ENCODE results near the gene APBA2. TPM values are rescaled to one million over a fixed set of nuclear protein-coding genes. Genes with fewer than 3 reads are reported as not detected.
A peak's percentile ranks its signal among the peaks of the same experiment; 100 is the strongest.

The APBA2 gene
- polyA plus RNA-seq, 2 of the 4 experiments (the other 2 are of a cell fraction) = 11.4 to 12.6 TPM

GRCh38 chr15:29062179-29062591 is 176.4 kb downstream of the APBA2 start:
- H3K9me3 ChIP-seq = no peaks in the 10 kb centered on the region
- H3K4me3 ChIP-seq = no peak overlapping the region
- H3K27ac ChIP-seq = no peak overlapping the region
- WGBS (ENCODE audit: missing lambda C conversion rate) = 85% methylated on average over 9 of the region's 10 CpGs
- FAIRE-seq = no peak
- H3K4me1 ChIP-seq = no peaks in the 10 kb centered on the region
- ChIA-PET POLR2A (no interaction called here), CTCF (no interaction called here)
- no peak for DNase-seq (ENCODE audit: low read depth in 1 of 2, low spot score in 1 of 2)
- TF ChIP-seq CBX8 (IDR thresholded peaks at IDR 0.05) (no peak), POLR2A (IDR thresholded peaks at IDR 0.05; ENCODE audit: low read length) (no peak), HEYL (CRISPR knock-in tag; IDR thresholded peaks at IDR 0.05) (no peak), MAFK (IDR thresholded peaks at IDR 0.05; ENCODE audit: partially characterized antibody) (peak; percentile 95)
- H3K4me2 ChIP-seq = no peak overlapping the region
- ATAC-seq = no peak

- ChIA-PET CTCF (no interaction called here), POLR2A (no interaction called here)
- Histone ChIP-seq H3K9me3 (no peaks in the 10 kb centered on the region), H3K4me2 (no peak overlapping the region), H3K4me1 (no peaks in the 10 kb centered on the region), H3K4me3 (no peak overlapping the region), H3K27ac (no peak overlapping the region)
- FAIRE-seq = no peak
- no peak for TF ChIP-seq ZSCAN20 (CRISPR knock-in tag; IDR thresholded peaks at IDR 0.05)
- 68% methylated on average over 7 of the region's 7 CpGs for WGBS (ENCODE audit: missing lambda C conversion rate)
- no peak for DNase-seq (ENCODE audit: low read depth in 1 of 2, low spot score in 1 of 2)
- ATAC-seq = no peak
Measured at GRCh38 chr15:29062626-29063025, 176.9 kb downstream of the APBA2 start.

- 54% methylated on average over 5 of the region's 5 CpGs for WGBS (ENCODE audit: missing lambda C conversion rate)
- H3K4me1 ChIP-seq = no peaks in the 10 kb centered on the region
- FAIRE-seq = no peak
- no peak overlapping the region for H3K4me2 ChIP-seq
- no peak for DNase-seq (ENCODE audit: low read depth in 1 of 2, low spot score in 1 of 2)
- H3K4me3 ChIP-seq = no peak overlapping the region
- no peaks in the 10 kb centered on the region for H3K9me3 ChIP-seq
- no peak for ATAC-seq
- TF ChIP-seq FOSB (CRISPR knock-in tag; IDR thresholded peaks at IDR 0.05) = no peak
- TF ChIP-seq MAFK (IDR thresholded peaks at IDR 0.05; ENCODE audit: partially characterized antibody) = no peak
- no peak for TF ChIP-seq TFCP2L1 (CRISPR knock-in tag; IDR thresholded peaks at IDR 0.05)
- TF ChIP-seq CHD2 (IDR thresholded peaks at IDR 0.05; ENCODE audit: low read length, partially characterized antibody) = no peak
- no peak for TF ChIP-seq NR3C1 (IDR thresholded peaks at IDR 0.05)
- no peak for TF ChIP-seq CBX2 (IDR thresholded peaks at IDR 0.05; ENCODE audit: borderline replicate concordance, low read depth)
- TF ChIP-seq PBX3 (IDR thresholded peaks at IDR 0.05) = no peak
- no peak for TF ChIP-seq MYC (IDR thresholded peaks at IDR 0.05; ENCODE audit: borderline replicate concordance, low read length)
- no peak for TF ChIP-seq HOXA7 (CRISPR knock-in tag; IDR thresholded peaks at IDR 0.05)
- TF ChIP-seq RNF2 (IDR thresholded peaks at IDR 0.05; ENCODE audit: borderline replicate concordance, low read depth) = no peak
- TF ChIP-seq POLR2AphosphoS2 (conservative IDR thresholded peaks at IDR 0.05; ENCODE audit: low read length) = no peak
- no peak for TF ChIP-seq HEYL (CRISPR knock-in tag; IDR thresholded peaks at IDR 0.05)
- no peak for TF ChIP-seq HOXB13 (CRISPR knock-in tag; IDR thresholded peaks at IDR 0.05; ENCODE audit: low read depth)
- no peak for TF ChIP-seq RARB (CRISPR knock-in tag; IDR thresholded peaks at IDR 0.05)
- no peak for TF ChIP-seq ZNF302 (CRISPR knock-in tag; IDR thresholded peaks at IDR 0.05)
- no peak for TF ChIP-seq CEBPB (IDR thresholded peaks at IDR 0.05)
- TF ChIP-seq KDM1A (IDR thresholded peaks at IDR 0.05; ENCODE audit: low read depth) = no peak
- TF ChIP-seq KDM5A (IDR thresholded peaks at IDR 0.05) = no peak
- H3K27ac ChIP-seq = no peak overlapping the region
- POLR2A ChIA-PET = no interaction called here
- CTCF ChIA-PET = no interaction called here
Measured at GRCh38 chr15:29063646-29064045, 177.9 kb downstream of the APBA2 start.

- 68% methylated on average over 8 of the region's 8 CpGs for WGBS (ENCODE audit: missing lambda C conversion rate)
- ChIA-PET POLR2A (no interaction called here), CTCF (no interaction called here)
- 0 out of 3 replicates have a peak, but pooled peaks cover 4% of the 10 kb centered on the region for H3K9me3 ChIP-seq
- DNase-seq (ENCODE audit: low read depth in 1 of 2, low spot score in 1 of 2) (no peak), ATAC-seq (no peak), FAIRE-seq (no peak)
- no peak overlapping the region for H3K4me3 ChIP-seq
- TF ChIP-seq FOSB (CRISPR knock-in tag; IDR thresholded peaks at IDR 0.05) (no peak), CTCF (IDR thresholded peaks at IDR 0.05) (no peak), HOXB13 (CRISPR knock-in tag; IDR thresholded peaks at IDR 0.05; ENCODE audit: low read depth) (no peak), HES2 (IDR thresholded peaks at IDR 0.05) (no peak), TP53 (CRISPR knock-in tag; IDR thresholded peaks at IDR 0.05) (no peak), CEBPB (IDR thresholded peaks at IDR 0.05) (no peak), RAD21 (conservative IDR thresholded peaks at IDR 0.05 in 1 of 2, IDR thresholded peaks at IDR 0.05 in 1 of 2) (no peak), CBX2 (IDR thresholded peaks at IDR 0.05; ENCODE audit: borderline replicate concordance, low read depth) (no peak), HOXB5 (CRISPR knock-in tag; IDR thresholded peaks at IDR 0.05) (no peak), CHD4 (IDR thresholded peaks at IDR 0.05; ENCODE audit: borderline replicate concordance) (no peak), NR3C1 (IDR thresholded peaks at IDR 0.05) (no peak), EHF (CRISPR knock-in tag; IDR thresholded peaks at IDR 0.05) (no peak), ESRRA (IDR thresholded peaks at IDR 0.05; ENCODE audit: borderline replicate concordance, low read length) (no peak)
- H3K27ac ChIP-seq = no peak overlapping the region
- H3K4me2 ChIP-seq = no peak overlapping the region
- no peaks in the 10 kb centered on the region for H3K4me1 ChIP-seq
Measured at GRCh38 chr15:29064290-29064689, 178.5 kb downstream of the APBA2 start.
